Lower leg skin (tissue), 3 donors: ENCODE measurements around the gene CHD2.

Experiments used
- POLR2A ChIP-seq, 2 donors: fragments of 450-650 bp; IDR thresholded peaks; one replicate each; pipeline ENCODE4 v1.6.1; 2016 to 2017; ENCODE audit warnings: antibody characterized with exemption in 2 of 2, mild to moderate bottlenecking in 1 of 2, moderate library complexity in 1 of 2
- TF ChIP-seq, protein P1 (sequence below), 3 donors: fragments of 450-650 bp; IDR thresholded peaks; one replicate each; pipeline ENCODE4 v1.5.1; 2016; ENCODE audit warnings: antibody characterized with exemption in 3 of 3, mild to moderate bottlenecking in 3 of 3, moderate library complexity in 2 of 3

DNA sequence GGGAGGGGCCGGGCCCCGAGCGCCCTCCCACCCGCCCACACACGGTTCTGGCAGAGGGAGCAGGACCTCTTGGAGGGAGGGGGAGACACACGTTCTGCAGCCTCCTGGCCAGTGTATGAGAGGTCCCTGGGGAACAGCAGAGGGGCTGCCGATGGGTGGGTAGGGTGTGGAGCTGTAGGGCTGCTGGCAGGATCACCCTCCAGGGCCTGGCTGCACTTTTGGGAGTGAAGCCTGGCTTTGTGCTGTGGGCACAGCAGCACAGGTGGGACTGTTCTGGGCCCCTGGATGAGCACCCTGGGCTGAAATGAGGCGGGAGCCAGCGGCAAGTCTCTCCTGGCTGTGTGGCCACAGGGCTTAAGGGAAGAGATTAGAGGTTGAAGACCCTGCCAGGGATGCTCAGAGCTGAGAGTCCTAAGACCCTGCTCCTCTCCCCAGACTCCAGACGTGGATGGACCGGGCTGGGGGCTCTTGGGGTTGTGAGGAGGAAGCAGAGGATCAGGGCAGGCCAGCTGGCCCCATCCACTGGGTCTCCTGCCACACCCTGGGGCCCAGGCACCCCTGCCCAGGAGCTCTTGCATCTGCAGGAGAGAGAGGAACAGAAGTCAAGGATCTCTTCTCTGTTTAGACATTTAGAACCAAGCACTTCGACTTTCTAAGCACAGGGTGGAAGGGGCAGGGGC lies 143.6 kb downstream of the CHD2 start:
- TF ChIP-seq, protein P1, sequence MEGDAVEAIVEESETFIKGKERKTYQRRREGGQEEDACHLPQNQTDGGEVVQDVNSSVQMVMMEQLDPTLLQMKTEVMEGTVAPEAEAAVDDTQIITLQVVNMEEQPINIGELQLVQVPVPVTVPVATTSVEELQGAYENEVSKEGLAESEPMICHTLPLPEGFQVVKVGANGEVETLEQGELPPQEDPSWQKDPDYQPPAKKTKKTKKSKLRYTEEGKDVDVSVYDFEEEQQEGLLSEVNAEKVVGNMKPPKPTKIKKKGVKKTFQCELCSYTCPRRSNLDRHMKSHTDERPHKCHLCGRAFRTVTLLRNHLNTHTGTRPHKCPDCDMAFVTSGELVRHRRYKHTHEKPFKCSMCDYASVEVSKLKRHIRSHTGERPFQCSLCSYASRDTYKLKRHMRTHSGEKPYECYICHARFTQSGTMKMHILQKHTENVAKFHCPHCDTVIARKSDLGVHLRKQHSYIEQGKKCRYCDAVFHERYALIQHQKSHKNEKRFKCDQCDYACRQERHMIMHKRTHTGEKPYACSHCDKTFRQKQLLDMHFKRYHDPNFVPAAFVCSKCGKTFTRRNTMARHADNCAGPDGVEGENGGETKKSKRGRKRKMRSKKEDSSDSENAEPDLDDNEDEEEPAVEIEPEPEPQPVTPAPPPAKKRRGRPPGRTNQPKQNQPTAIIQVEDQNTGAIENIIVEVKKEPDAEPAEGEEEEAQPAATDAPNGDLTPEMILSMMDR (IDR thresholded peaks at IDR 0.05), result no peak
- no peak for TF ChIP-seq POLR2A (IDR thresholded peaks at IDR 0.05)
